Inflammatory macrophage (primary cell): ENCODE data around the gene GRB14.
A peak's percentile ranks its signal among the peaks of the same experiment; 100 is the strongest.
"Not testable (repeated sequence)": the region's sequence is repeated elsewhere in the genome, so short reads cannot be mapped to it uniquely, and the experiment has no call there.

Experiments
- DNase-seq, 2 donors: peaks; one replicate each; pipeline ENCODE4 v3.0.0-alpha.2; 2020 to 2022
- total RNA-seq, 18 experiments: gene quantifications; one replicate each; lab custom pipeline; 2026; ENCODE audit warnings: mixed read lengths in 6 of 18, inconsistent platforms in 2 of 18; lab: John Stamatoyannopoulos, UW

GRB14 gene
- 0 to 0.13 (median 0) reads per million in 18 experiments for total RNA-seq

- no peak for DNase-seq
Measured at GRCh38 chr2:164620873-164621763, at the start of gene GRB14. Gene GRB14, minus strand, starts transcription at chr2:164621482. Its CDS starts 173 bp downstream, at chr2:164621309.

GRCh38 chr2:164669291-164669690 is 48.0 kb upstream of the GRB14 start:
- no peak for DNase-seq

- no peak for DNase-seq
Measured at GRCh38 chr2:164667566-164667965, 46.3 kb upstream of the GRB14 start.

- no peak for DNase-seq
Measured at GRCh38 chr2:164664070-164664469, 42.8 kb upstream of the GRB14 start.

- DNase-seq, result no peak
Measured at GRCh38 chr2:164662868-164663631, 41.8 kb upstream of the GRB14 start.

- DNase-seq, result no peak
Measured at GRCh38 chr2:164662066-164662465, 40.8 kb upstream of the GRB14 start.

GRCh38 chr2:164661349-164661748 is 40.1 kb upstream of the GRB14 start:
- DNase-seq, result peak in 1 of 2 donors; percentile 36

GRCh38 chr2:164657129-164657528 is 35.8 kb upstream of the GRB14 start:
- DNase-seq, result no peak

- DNase-seq, result no peak
Measured at GRCh38 chr2:164655750-164656149, 34.5 kb upstream of the GRB14 start.

- no peak for DNase-seq
Measured at GRCh38 chr2:164655336-164655735, 34.1 kb upstream of the GRB14 start.

- DNase-seq, result no peak
Measured at GRCh38 chr2:164651361-164651760, 30.1 kb upstream of the GRB14 start.

GRCh38 chr2:164644036-164644700 is 22.9 kb upstream of the GRB14 start:
- no peak for DNase-seq

- no peak for DNase-seq
Measured at GRCh38 chr2:164642946-164643555, 21.8 kb upstream of the GRB14 start.

GRCh38 chr2:164642268-164642667 is 21.0 kb upstream of the GRB14 start:
- DNase-seq, result no peak

GRCh38 chr2:164628319-164628718 is 7.0 kb upstream of the GRB14 start:
- DNase-seq, result not testable (repeated sequence)

- no peak for DNase-seq
Measured at GRCh38 chr2:164625378-164625971, 4.2 kb upstream of the GRB14 start.

- DNase-seq, result no peak
Measured at GRCh38 chr2:164624316-164624715, 3.0 kb upstream of the GRB14 start.

- DNase-seq, result no peak
Measured at GRCh38 chr2:164622338-164623106, 1.2 kb upstream of the GRB14 start.

GRCh38 chr2:164621764-164622105 is 453 bp upstream of the GRB14 start:
- DNase-seq, result no peak

GRCh38 chr2:164620457-164620856 is 825 bp downstream of the GRB14 start:
- no peak for DNase-seq

GRCh38 chr2:164617466-164617865 is 3.8 kb downstream of the GRB14 start:
- no peak for DNase-seq
